Caco-2 (cell line): ENCODE data around the gene CDKN2AIP. TPM values are rescaled to one million over a fixed set of nuclear protein-coding genes. Genes with fewer than 3 reads are reported as not detected.

Source experiments
- BruUV-seq: library from RNA; stranded (reverse); fragments of 400-500 nt; replicated peaks from 2 replicates; lab custom pipeline; 2021; lab: Mats Ljungman, UMichigan
- CTCF ChIA-PET: fragments of 300-600 bp; sonication (Branson Sonifier 250); formaldehyde crosslinking; loops from one replicate; lab custom pipeline; 2022; ENCODE audit warnings: antibody characterized with exemption; lab: Charles Lee
- POLR2A ChIA-PET: fragments of 300-600 bp; sonication (Branson Sonifier 250); formaldehyde crosslinking; loops from one replicate; lab custom pipeline; 2022; ENCODE audit warnings: antibody characterized with exemption; lab: Charles Lee
- DNase-seq, 2 experiments: peaks; one replicate each; pipeline versions ENCODE4 v3.0.0 to v3.0.0-alpha.2; 2020 to 2022
- H3K27me3 ChIP-seq: replicated peaks from 2 replicates; pipeline ENCODE4 v1.6.0; 2011; ENCODE audit warnings: low read length; ENCODE audit not compliant: control insufficient read depth, insufficient read depth
- H3K36me3 ChIP-seq: 2 replicates; pipeline ENCODE4 v1.5.1; 2011; ENCODE audit warnings: low read length; ENCODE audit not compliant: control insufficient read depth, insufficient read depth
- H3K4me1 ChIP-seq: fragments of 250-450 bp; sonication (Bioruptor Pico); 2 replicates; pipeline ENCODE4 v1.5.1; 2020; ENCODE audit warnings: mild to moderate bottlenecking
- H3K4me3 ChIP-seq: 2 replicates; pipeline ENCODE4 v1.5.1; 2011; ENCODE audit warnings: low read depth, mild to moderate bottlenecking, control low read depth, low read length
- H3K9me3 ChIP-seq: fragments of 250-450 bp; sonication (Bioruptor Pico); 2 replicates; pipeline ENCODE4 v1.5.1; 2020; ENCODE audit warnings: mild to moderate bottlenecking, moderate library complexity
- H3K27ac Mint-ChIP-seq: one replicate; pipeline ENCODE4 v1.8.0; 2022; ENCODE audit warnings: mixed read lengths; ENCODE audit not compliant: unreplicated experiment
- H3K27me3 Mint-ChIP-seq: one replicate; pipeline ENCODE4 v1.8.0; 2022; ENCODE audit warnings: mixed read lengths; ENCODE audit not compliant: insufficient read depth, unreplicated experiment
- H3K36me3 Mint-ChIP-seq: one replicate; pipeline ENCODE4 v1.8.0; 2022; ENCODE audit warnings: mild to moderate bottlenecking, mixed read lengths; ENCODE audit not compliant: insufficient read depth, unreplicated experiment
- H3K4me1 Mint-ChIP-seq: one replicate; pipeline ENCODE4 v1.8.0; 2022; ENCODE audit warnings: low read depth, mixed read lengths; ENCODE audit not compliant: unreplicated experiment
- H3K4me3 Mint-ChIP-seq: one replicate; pipeline ENCODE4 v1.8.0; 2022; ENCODE audit warnings: mild to moderate bottlenecking, moderate library complexity, mixed read lengths; ENCODE audit not compliant: unreplicated experiment
- H3K9me3 Mint-ChIP-seq: one replicate; pipeline ENCODE4 v1.8.0; 2022; ENCODE audit warnings: mixed read lengths; ENCODE audit not compliant: unreplicated experiment
- CTCF ChIP-seq, 2 experiments: fragments of 200-600 bp in 1 of 2; IDR thresholded peaks; 1 replicate in 1 of 2; 2 replicates in 1 of 2; pipeline versions ENCODE4 v1.5.1 to v1.8.0; 2011 to 2022; ENCODE audit warnings: antibody characterized with exemption in 1 of 2, control low read depth in 1 of 2, inconsistent platforms in 1 of 2, low read depth in 1 of 2, low read length in 1 of 2, mild to moderate bottlenecking in 1 of 2, moderate library complexity in 1 of 2; ENCODE audit not compliant: insufficient read depth in 1 of 2, severe bottlenecking in 1 of 2, unreplicated experiment in 1 of 2
- intact Hi-C: fragments of 100-400 bp; cut with micrococcal nuclease; formaldehyde crosslinking; loops from one replicate; pipeline ENCODE4 v1.10.0; 2022; ENCODE audit not compliant: unreplicated experiment
- total RNA-seq: library from RNA; stranded (reverse); gene quantifications from 2 replicates; pipeline ENCODE4 v1.2.3, GENCODE V29; 2022

Gene CDKN2AIP
- total RNA-seq, 1 experiment from 2014 or later = 17.5 TPM

- H3K4me3 Mint-ChIP-seq = no peak overlapping the region
These were observed 48.8 kb downstream of the CDKN2AIP start for GRCh38 chr4:183493246-183493645.

GRCh38 chr4:183495184-183495583 lies 50.7 kb downstream of the CDKN2AIP start:
- no peaks in the 10 kb centered on the region for H3K9me3 Mint-ChIP-seq
- BruUV-seq = no TSS peak
- intact Hi-C loops = no loop called here
- no peak overlapping the region for H3K27ac Mint-ChIP-seq
- H3K4me3 Mint-ChIP-seq = no peak overlapping the region
- no peaks in the 10 kb centered on the region for H3K4me1 Mint-ChIP-seq
- no peak overlapping the region for H3K4me3 ChIP-seq
- peaks cover 4% of the 10 kb centered on the region for H3K36me3 Mint-ChIP-seq
- H3K4me1 ChIP-seq = no peaks in the 10 kb centered on the region
- TF ChIP-seq CTCF (IDR thresholded peaks at IDR 0.05; ENCODE audit: insufficient read depth in 1 of 2, low read depth in 1 of 2, low read length in 1 of 2, severe bottlenecking in 1 of 2, unreplicated experiment in 1 of 2) = no peak
- 0 out of 2 replicates have a peak, but pooled peaks cover 5% of the 10 kb centered on the region for H3K9me3 ChIP-seq
- H3K27me3 Mint-ChIP-seq = no peaks in the 10 kb centered on the region
- CTCF ChIA-PET = no interaction called here
- POLR2A ChIA-PET = no interaction called here
- H3K36me3 ChIP-seq = no peaks in the 10 kb centered on the region
- no peaks in the 10 kb centered on the region for H3K27me3 ChIP-seq
- DNase-seq = no peak

More at GRCh38 chr4:183493246-183493645, 48.8 kb downstream of the CDKN2AIP start:
- CTCF ChIA-PET = no interaction called here
- Mint-ChIP-seq H3K4me1 (no peaks in the 10 kb centered on the region), H3K36me3 (peaks cover 4% of the 10 kb centered on the region), H3K9me3 (no peaks in the 10 kb centered on the region), H3K27me3 (no peaks in the 10 kb centered on the region), H3K27ac (no peak overlapping the region)
- Histone ChIP-seq H3K9me3 (0 out of 2 replicates have a peak, but pooled peaks cover 5% of the 10 kb centered on the region), H3K27me3 (no peaks in the 10 kb centered on the region), H3K36me3 (no peaks in the 10 kb centered on the region), H3K4me1 (no peaks in the 10 kb centered on the region), H3K4me3 (no peak overlapping the region)
- no peak for TF ChIP-seq CTCF (IDR thresholded peaks at IDR 0.05; ENCODE audit: insufficient read depth in 1 of 2, low read depth in 1 of 2, low read length in 1 of 2, severe bottlenecking in 1 of 2, unreplicated experiment in 1 of 2)
- no TSS peak for BruUV-seq
- intact Hi-C loops = no loop called here
- no peak for DNase-seq
- POLR2A ChIA-PET = interaction anchor here (0.6 kb wide), 1 partner anchor 167 kb away, joined by 3 read pairs; no protein-coding TSS in a partner anchor

Other genes with a start within 250 kb of the CDKN2AIP start
- gene CLDN22, start 124.4 kb upstream of the CDKN2AIP start, total RNA-seq = not detected in 2 replicates
- gene CLDN24, start 122.2 kb upstream of the CDKN2AIP start, total RNA-seq = not detected in 2 replicates
- 12.9 and 15.3 TPM in 2 replicates for gene ING2, start 60.4 kb downstream of the CDKN2AIP start, total RNA-seq
- gene RWDD4, start 214.5 kb downstream of the CDKN2AIP start, total RNA-seq = 15.3 and 17.4 TPM in 2 replicates
- 23.2 and 25.7 TPM in 2 replicates for gene TRAPPC11, start 214.7 kb downstream of the CDKN2AIP start, total RNA-seq